ENCODE data around the gene TMUB2. TPM values are rescaled to one million over a fixed set of nuclear protein-coding genes. Genes with fewer than 3 reads are reported as not detected.
"Not testable (repeated sequence)": the region's sequence is repeated elsewhere in the genome, so short reads cannot be mapped to it uniquely, and the experiment has no call there.

Gene TMUB2
- 39.5 and 40.0 TPM in 2 replicates for total RNA-seq (ENCODE audit: low replicate concordance)
- long read RNA-seq, transcript TMUB2-201 (3 exons, 2,418 nt), result major isoform, 9 of 110 reads
- long read RNA-seq, transcript TMUB2-204 (4 exons, 1,953 nt), result minor isoform, 5 of 110 reads
- long read RNA-seq, transcript TMUB2-212 (3 exons, 1,918 nt), result minor isoform, 7 of 110 reads
- long read RNA-seq, partial matches to known transcripts, result 25 of 110 reads
- long read RNA-seq, other reads (novel, unspliced or antisense), result 55 of 110 reads

- DNase-seq (ENCODE audit: extremely low spot score, unreplicated experiment), result peak; percentile 99
- peak within 1 kb of the TSS; percentile 100 for H3K4me3 Mint-ChIP-seq
- TF ChIP-seq, protein P1, sequence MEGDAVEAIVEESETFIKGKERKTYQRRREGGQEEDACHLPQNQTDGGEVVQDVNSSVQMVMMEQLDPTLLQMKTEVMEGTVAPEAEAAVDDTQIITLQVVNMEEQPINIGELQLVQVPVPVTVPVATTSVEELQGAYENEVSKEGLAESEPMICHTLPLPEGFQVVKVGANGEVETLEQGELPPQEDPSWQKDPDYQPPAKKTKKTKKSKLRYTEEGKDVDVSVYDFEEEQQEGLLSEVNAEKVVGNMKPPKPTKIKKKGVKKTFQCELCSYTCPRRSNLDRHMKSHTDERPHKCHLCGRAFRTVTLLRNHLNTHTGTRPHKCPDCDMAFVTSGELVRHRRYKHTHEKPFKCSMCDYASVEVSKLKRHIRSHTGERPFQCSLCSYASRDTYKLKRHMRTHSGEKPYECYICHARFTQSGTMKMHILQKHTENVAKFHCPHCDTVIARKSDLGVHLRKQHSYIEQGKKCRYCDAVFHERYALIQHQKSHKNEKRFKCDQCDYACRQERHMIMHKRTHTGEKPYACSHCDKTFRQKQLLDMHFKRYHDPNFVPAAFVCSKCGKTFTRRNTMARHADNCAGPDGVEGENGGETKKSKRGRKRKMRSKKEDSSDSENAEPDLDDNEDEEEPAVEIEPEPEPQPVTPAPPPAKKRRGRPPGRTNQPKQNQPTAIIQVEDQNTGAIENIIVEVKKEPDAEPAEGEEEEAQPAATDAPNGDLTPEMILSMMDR (conservative IDR thresholded peaks at IDR 0.05), result no peak
- no peaks in the 10 kb centered on the region for H3K9me3 Mint-ChIP-seq
- H3K4me1 Mint-ChIP-seq (ENCODE audit: unreplicated experiment), result peaks cover 25% of the 10 kb centered on the region
- H3K36me3 Mint-ChIP-seq, result peaks cover 13% of the 10 kb centered on the region
- H3K27ac Mint-ChIP-seq, result peak within 1 kb of the TSS; percentile 99
- no peaks in the 10 kb centered on the region for H3K27me3 Mint-ChIP-seq
These were observed at the start of gene TMUB2 for GRCh38 chr17:44186307-44187130. TMUB2 (plus strand) TSS chr17:44186972; CDS start chr17:44187709, 737 bp downstream.

GRCh38 chr17:44137891-44138709, 48.7 kb upstream of the TMUB2 start:
- Mint-ChIP-seq H3K27me3 (no peaks in the 10 kb centered on the region), H3K27ac (peak overlapping the region; percentile 94), H3K4me1 (ENCODE audit: unreplicated experiment) (peaks cover 12% of the 10 kb centered on the region), H3K4me3 (peak overlapping the region; percentile 78), H3K36me3 (no peaks in the 10 kb centered on the region), H3K9me3 (no peaks in the 10 kb centered on the region)
- TF ChIP-seq, protein P1 (conservative IDR thresholded peaks at IDR 0.05), result no peak
- peak; percentile 80 for DNase-seq (ENCODE audit: extremely low spot score, unreplicated experiment)

GRCh38 chr17:44143921-44144320, 42.9 kb upstream of the TMUB2 start:
- not testable (repeated sequence) for H3K9me3 Mint-ChIP-seq; H3K27me3 Mint-ChIP-seq; H3K27ac Mint-ChIP-seq; H3K4me1 Mint-ChIP-seq (ENCODE audit: unreplicated experiment); DNase-seq (ENCODE audit: extremely low spot score, unreplicated experiment); H3K36me3 Mint-ChIP-seq
- H3K4me3 Mint-ChIP-seq, result peak overlapping the region; percentile 41

GRCh38 chr17:44144966-44145739, 41.6 kb upstream of the TMUB2 start:
- H3K9me3 Mint-ChIP-seq, result no peaks in the 10 kb centered on the region
- no peaks in the 10 kb centered on the region for H3K36me3 Mint-ChIP-seq
- H3K27me3 Mint-ChIP-seq, result no peaks in the 10 kb centered on the region
- peak overlapping the region; percentile 66 for H3K27ac Mint-ChIP-seq
- peak overlapping the region; percentile 32 for H3K4me3 Mint-ChIP-seq
- TF ChIP-seq, protein P1 (conservative IDR thresholded peaks at IDR 0.05), result no peak
- H3K4me1 Mint-ChIP-seq (ENCODE audit: unreplicated experiment), result peaks cover 6% of the 10 kb centered on the region
- DNase-seq (ENCODE audit: extremely low spot score, unreplicated experiment), result no peak

GRCh38 chr17:44146375-44147346, 40.1 kb upstream of the TMUB2 start:
- no peak for DNase-seq (ENCODE audit: extremely low spot score, unreplicated experiment)
- Mint-ChIP-seq H3K4me1 (ENCODE audit: unreplicated experiment) (peaks cover 6% of the 10 kb centered on the region), H3K27me3 (no peaks in the 10 kb centered on the region), H3K9me3 (no peaks in the 10 kb centered on the region), H3K27ac (no peak overlapping the region), H3K36me3 (no peaks in the 10 kb centered on the region), H3K4me3 (no peak overlapping the region)
- TF ChIP-seq, protein P1 (conservative IDR thresholded peaks at IDR 0.05), result no peak
